K562 (cell line): ENCODE measurements around the gene EPS8L1. TPM values are rescaled to one million over a fixed set of nuclear protein-coding genes. Genes with fewer than 3 reads are reported as not detected.
"Not testable (repeated sequence)": the region's sequence is repeated elsewhere in the genome, so short reads cannot be mapped to it uniquely, and the experiment has no call there.

Experiments
- ATAC-seq: fragments of 200-7000 bp; cut with Tn5 transposase; 3 replicates; pipeline ENCODE4 v1.9.1; 2020; ENCODE audit warnings: moderate library complexity
- BruUV-seq: library from RNA; stranded (reverse); fragments of 400-500 nt; replicated peaks from 2 replicates; lab custom pipeline; 2021; lab: Mats Ljungman, UMichigan
- CTCF ChIA-PET: fragments of 300-600 bp; formaldehyde crosslinking; extraction: SDS; loops from one replicate; lab custom pipeline; 2021; ENCODE audit warnings: low intra/inter-chr PET ratio; lab: Yijun Ruan, JAX
- POLR2A ChIA-PET: fragments of 300-600, 350-650 bp; sonication (Branson Sonifier 250); formaldehyde crosslinking; extraction: SDS; loops from one replicate; lab custom pipeline; 2021; ENCODE audit warnings: antibody characterized with exemption, inconsistent platforms; lab: Yijun Ruan, JAX
- DNase-seq, 4 experiments: peaks; one replicate each; pipeline versions ENCODE4 v3.0.0 to v3.0.0-alpha.2; 2011 to 2018; ENCODE audit warnings: low spot score in 3 of 4, mixed read lengths in 3 of 4; ENCODE audit errors: extremely low read depth in 1 of 4
- FAIRE-seq: peaks from 2 replicates; lab custom pipeline; 2011; peaks lifted over from hg19 to GRCh38; lab: Jason Lieb, UNC
- H2AFZ ChIP-seq: 2 replicates; pipeline ENCODE4 v1.6.0; 2011; ENCODE audit warnings: low read depth, low read length, control low read depth, inconsistent platforms
- H3K27ac ChIP-seq: fragments of 200-600 bp; 3 replicates; pipeline ENCODE4 v1.8.0; 2011; ENCODE audit warnings: low read depth, mild to moderate bottlenecking, control low read depth, inconsistent platforms, low read length, moderate library complexity, mixed read lengths; ENCODE audit errors: extremely low read depth
- H3K27me3 ChIP-seq, 2 experiments: fragments of 300-600 bp in 1 of 2; 2 replicates in 1 of 2; 3 replicates in 1 of 2; pipeline versions ENCODE4 v1.6.0 to v1.8.0; 2011; ENCODE audit warnings: inconsistent platforms in 2 of 2, low read length in 2 of 2, mild to moderate bottlenecking in 1 of 2, mixed read lengths in 1 of 2, moderate library complexity in 1 of 2; ENCODE audit not compliant: control insufficient read depth in 2 of 2, insufficient read depth in 2 of 2
- H3K36me3 ChIP-seq: fragments of 300-600 bp; 3 replicates; pipeline ENCODE4 v1.8.0; 2011; ENCODE audit warnings: mild to moderate bottlenecking, low read length, inconsistent platforms; ENCODE audit not compliant: control insufficient read depth, insufficient read depth
- H3K4me1 ChIP-seq, 2 experiments: fragments of 200-600 bp in 1 of 2; replicated peaks in 1 of 2; 2 replicates in 1 of 2; 3 replicates in 1 of 2; pipeline versions ENCODE4 v1.5.1 to v1.8.0; 2011; ENCODE audit warnings: inconsistent platforms in 2 of 2, low read length in 2 of 2, mild to moderate bottlenecking in 1 of 2, mixed read lengths in 1 of 2, moderate library complexity in 1 of 2; ENCODE audit not compliant: control insufficient read depth in 2 of 2, insufficient read depth in 2 of 2
- H3K4me2 ChIP-seq: 2 replicates; pipeline ENCODE4 v1.6.1; 2011; ENCODE audit warnings: low read length, control low read depth, inconsistent platforms, mixed read lengths; ENCODE audit not compliant: insufficient read depth
- H3K4me3 ChIP-seq: fragments of 200-600 bp; sonication (generic), shearing (Covaris generic); 2 replicates; pipeline ENCODE4 v1.5.1; 2016; ENCODE audit warnings: control low read depth, inconsistent platforms
- H3K79me2 ChIP-seq: fragments of 200-600 bp; 3 replicates; pipeline ENCODE4 v1.8.0; 2011; ENCODE audit warnings: low read length, inconsistent platforms; ENCODE audit not compliant: control insufficient read depth, insufficient read depth
- H3K9ac ChIP-seq, 2 experiments: 2 replicates each; pipeline versions ENCODE4 v1.6.0 to v1.6.1; 2011; ENCODE audit warnings: low read depth in 2 of 2, low read length in 2 of 2, control low read depth in 1 of 2, inconsistent platforms in 1 of 2, mild to moderate bottlenecking in 1 of 2, mixed read lengths in 1 of 2; ENCODE audit not compliant: insufficient read depth in 1 of 2
- H3K9me1 ChIP-seq: one replicate; pipeline ENCODE4 v1.6.0; 2011; ENCODE audit warnings: inconsistent platforms, mild to moderate bottlenecking, low read length, moderate library complexity; ENCODE audit not compliant: control insufficient read depth, insufficient read depth
- H3K9me3 ChIP-seq: replicated peaks from 2 replicates; pipeline ENCODE4 v1.5.1; 2011; ENCODE audit warnings: low read depth, low read length, inconsistent platforms; ENCODE audit not compliant: control insufficient read depth, insufficient read depth
- H4K20me1 ChIP-seq: replicated peaks from 2 replicates; pipeline ENCODE4 v1.6.1; 2011; ENCODE audit warnings: low read length, inconsistent platforms, mixed read lengths; ENCODE audit not compliant: control insufficient read depth, insufficient read depth
- WGBS: fragments of 100-300 bp; shearing (Covaris generic); methylation state at CpG from one replicate; pipeline ENCODE4 v1.1.6; 2016; ENCODE audit warnings: low coverage, mixed read lengths; ENCODE audit not compliant: insufficient coverage; ENCODE audit errors: missing lambda C conversion rate; 5-methylcytosine and 5-hydroxymethylcytosine counted together
- in situ Hi-C: fragments of 300-500 bp; cut with MboI; formaldehyde crosslinking; loops from 4 replicates; pipeline ENCODE4 v1.15.0; 2018; ENCODE audit warnings: inconsistent platforms, mixed read lengths
- intact Hi-C: fragments of 100-400 bp; cut with micrococcal nuclease; formaldehyde crosslinking; loops from 2 replicates; pipeline ENCODE4 v1.14.2; 2022
- polyA plus RNA-seq, 8 experiments: library from polyadenylated mRNA; depleted of rRNA in 4 of 8; stranded (reverse) in 5 of 8; unstranded in 3 of 8; fragments of >200 nt; fragmentation: Nextera tagmentation in 2 of 8; fragmentation: Illumina TruSeq in 1 of 8; extraction: Ambion mirVana in 2 of 8; extraction: Trizol in 1 of 8; gene quantifications; 2 replicates each; pipeline versions ENCODE4 v1.2.1 to v1.2.3, GENCODE V29; 2011 to 2014; ENCODE audit warnings: inconsistent platforms in 1 of 8, missing spikeins in 1 of 8
- total RNA-seq, 7 experiments: library from RNA; depleted of rRNA in 6 of 7; stranded (reverse); fragments of >200 nt in 6 of 7; fragmentation: Illumina TruSeq in 2 of 7; extraction: Trizol in 2 of 7; gene quantifications; 2 replicates each; pipeline versions ENCODE4 v1.2.1 to v1.2.3, GENCODE V29; 2011 to 2021; ENCODE audit warnings: low replicate concordance in 1 of 7
- TF ChIP-seq, protein P1 (sequence below), 2 experiments: fragments of 450-650 bp in 1 of 2; sonication (generic) in 1 of 2; formaldehyde crosslinking in 1 of 2; IDR thresholded peaks; 2 replicates each; pipeline versions ENCODE4 v1.7.1 to v1.9.0; 2016 to 2022; ENCODE audit warnings: inconsistent platforms in 1 of 2, mild to moderate bottlenecking in 1 of 2, missing genetic modification reagents in 1 of 2
- TF ChIP-seq, protein P2 (sequence below), 2 experiments: fragments of 450-650 bp in 1 of 2; sonication (generic) in 1 of 2; formaldehyde crosslinking in 1 of 2; IDR thresholded peaks in 1 of 2; conservative IDR thresholded peaks in 1 of 2; 2 replicates each; pipeline versions ENCODE4 v1.6.1 to v1.8.1; 2016 to 2023; ENCODE audit warnings: mild to moderate bottlenecking in 2 of 2, moderate library complexity in 2 of 2, inconsistent platforms in 1 of 2, missing genetic modification reagents in 1 of 2

EPS8L1 gene
- total and polyA plus RNA-seq, 9 of the 15 experiments (the other 6 are each of a cell fraction or from before 2014, with no cell fraction given) = 0.35 to 22.1 (median 11.9) TPM

DNA sequence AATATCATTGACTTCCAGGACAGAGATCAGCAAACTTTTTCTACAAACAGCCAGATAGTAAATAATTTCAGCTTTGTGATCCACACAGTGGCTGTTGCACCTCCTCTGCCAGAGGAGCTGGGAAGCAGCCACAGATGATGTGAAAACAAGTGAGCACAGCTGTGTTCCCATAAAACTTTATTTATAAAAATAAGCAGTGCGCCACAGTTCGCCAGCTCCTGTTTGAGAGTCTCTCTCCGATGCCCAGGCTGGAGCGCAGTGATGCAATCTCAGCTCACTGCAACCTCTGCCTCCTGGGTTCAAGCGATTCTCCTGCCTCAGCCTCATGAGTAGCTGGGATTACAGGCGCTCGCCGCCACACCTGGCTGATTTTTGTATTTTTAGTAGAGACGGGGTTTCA, 10.2 kb upstream of the EPS8L1 start:
- BruUV-seq, H3K4me3 ChIP-seq, H4K20me1 ChIP-seq, H3K4me2 ChIP-seq, FAIRE-seq, POLR2A ChIA-PET, H3K9me3 ChIP-seq, in situ Hi-C loops, CTCF ChIA-PET, H3K9me1 ChIP-seq, H3K27ac ChIP-seq, H3K9ac ChIP-seq, DNase-seq, H2AFZ ChIP-seq, ATAC-seq, H3K27me3 ChIP-seq, intact Hi-C loops: not testable (repeated sequence)
- H3K36me3 ChIP-seq = peaks cover 11% of the 10 kb centered on the region; the same call in 1 of the 3 replicates
- peaks cover 24% of the 10 kb centered on the region for H3K79me2 ChIP-seq
- WGBS = 44% methylated on average over 9 of the region's 9 CpGs
- H3K4me1 ChIP-seq = peaks cover 15 to 24% of the 10 kb centered on the region in 2 experiments; a peak in 4 of 5 replicates
- TF ChIP-seq, protein P1, sequence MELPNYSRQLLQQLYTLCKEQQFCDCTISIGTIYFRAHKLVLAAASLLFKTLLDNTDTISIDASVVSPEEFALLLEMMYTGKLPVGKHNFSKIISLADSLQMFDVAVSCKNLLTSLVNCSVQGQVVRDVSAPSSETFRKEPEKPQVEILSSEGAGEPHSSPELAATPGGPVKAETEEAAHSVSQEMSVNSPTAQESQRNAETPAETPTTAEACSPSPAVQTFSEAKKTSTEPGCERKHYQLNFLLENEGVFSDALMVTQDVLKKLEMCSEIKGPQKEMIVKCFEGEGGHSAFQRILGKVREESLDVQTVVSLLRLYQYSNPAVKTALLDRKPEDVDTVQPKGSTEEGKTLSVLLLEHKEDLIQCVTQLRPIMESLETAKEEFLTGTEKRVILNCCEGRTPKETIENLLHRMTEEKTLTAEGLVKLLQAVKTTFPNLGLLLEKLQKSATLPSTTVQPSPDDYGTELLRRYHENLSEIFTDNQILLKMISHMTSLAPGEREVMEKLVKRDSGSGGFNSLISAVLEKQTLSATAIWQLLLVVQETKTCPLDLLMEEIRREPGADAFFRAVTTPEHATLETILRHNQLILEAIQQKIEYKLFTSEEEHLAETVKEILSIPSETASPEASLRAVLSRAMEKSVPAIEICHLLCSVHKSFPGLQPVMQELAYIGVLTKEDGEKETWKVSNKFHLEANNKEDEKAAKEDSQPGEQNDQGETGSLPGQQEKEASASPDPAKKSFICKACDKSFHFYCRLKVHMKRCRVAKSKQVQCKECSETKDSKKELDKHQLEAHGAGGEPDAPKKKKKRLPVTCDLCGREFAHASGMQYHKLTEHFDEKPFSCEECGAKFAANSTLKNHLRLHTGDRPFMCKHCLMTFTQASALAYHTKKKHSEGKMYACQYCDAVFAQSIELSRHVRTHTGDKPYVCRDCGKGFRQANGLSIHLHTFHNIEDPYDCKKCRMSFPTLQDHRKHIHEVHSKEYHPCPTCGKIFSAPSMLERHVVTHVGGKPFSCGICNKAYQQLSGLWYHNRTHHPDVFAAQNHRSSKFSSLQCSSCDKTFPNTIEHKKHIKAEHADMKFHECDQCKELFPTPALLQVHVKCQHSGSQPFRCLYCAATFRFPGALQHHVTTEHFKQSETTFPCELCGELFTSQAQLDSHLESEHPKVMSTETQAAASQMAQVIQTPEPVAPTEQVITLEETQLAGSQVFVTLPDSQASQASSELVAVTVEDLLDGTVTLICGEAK (IDR thresholded peaks at IDR 0.05) = peak; percentile 93
- TF ChIP-seq, protein P1 (CRISPR knock-in tag; IDR thresholded peaks at IDR 0.05) = peak; percentile 88
- TF ChIP-seq, protein P2, sequence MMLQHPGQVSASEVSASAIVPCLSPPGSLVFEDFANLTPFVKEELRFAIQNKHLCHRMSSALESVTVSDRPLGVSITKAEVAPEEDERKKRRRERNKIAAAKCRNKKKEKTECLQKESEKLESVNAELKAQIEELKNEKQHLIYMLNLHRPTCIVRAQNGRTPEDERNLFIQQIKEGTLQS (IDR thresholded peaks at IDR 0.05) = peak; percentile 38; the same call in 1 of the 2 replicates
- TF ChIP-seq, protein P2 (CRISPR knock-in tag; conservative IDR thresholded peaks at IDR 0.05) = not testable (repeated sequence)
